ENCODE measurements around the gene MAP3K4.
A peak's percentile ranks its signal among the peaks of the same experiment; 100 is the strongest.

GRCh38 chr6:161101517-161101916 is 109.9 kb downstream of the MAP3K4 start:
- TF ChIP-seq EZH2phosphoT487 (IDR thresholded peaks at IDR 0.05; ENCODE audit: borderline replicate concordance) = no peak
- peak; percentile 42 for TF ChIP-seq CTCF (conservative IDR thresholded peaks at IDR 0.05; ENCODE audit: low read length)
